ELF-1 (cell line): Measurements from ENCODE around the gene MYD88.

Source experiments
- DNase-seq: peaks from one replicate; pipeline ENCODE4 v3.0.0-alpha.2; 2016; ENCODE audit warnings: low read depth, low spot score

MYD88 gene

DNA sequence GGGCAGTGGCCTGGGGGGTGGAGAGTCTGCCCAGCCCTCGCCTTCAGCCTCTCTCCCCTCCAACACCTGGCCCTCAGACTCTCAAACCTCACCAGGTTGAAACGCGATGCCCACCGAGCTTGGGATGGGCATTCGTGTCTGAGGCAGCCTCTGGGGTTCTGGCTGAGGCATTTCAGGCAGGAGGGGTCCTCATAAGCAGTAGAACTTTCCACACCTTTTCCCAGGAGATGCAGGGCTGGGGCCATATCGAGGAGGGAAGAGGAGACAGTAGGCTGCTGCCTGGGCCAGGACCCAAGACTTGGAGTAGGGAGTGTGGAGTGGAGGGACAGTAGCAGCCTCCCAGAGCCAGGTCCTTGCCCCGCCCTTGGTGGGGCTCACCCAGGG is 26.1 kb upstream of the MYD88 start:
- DNase-seq, result no peak

DNA sequence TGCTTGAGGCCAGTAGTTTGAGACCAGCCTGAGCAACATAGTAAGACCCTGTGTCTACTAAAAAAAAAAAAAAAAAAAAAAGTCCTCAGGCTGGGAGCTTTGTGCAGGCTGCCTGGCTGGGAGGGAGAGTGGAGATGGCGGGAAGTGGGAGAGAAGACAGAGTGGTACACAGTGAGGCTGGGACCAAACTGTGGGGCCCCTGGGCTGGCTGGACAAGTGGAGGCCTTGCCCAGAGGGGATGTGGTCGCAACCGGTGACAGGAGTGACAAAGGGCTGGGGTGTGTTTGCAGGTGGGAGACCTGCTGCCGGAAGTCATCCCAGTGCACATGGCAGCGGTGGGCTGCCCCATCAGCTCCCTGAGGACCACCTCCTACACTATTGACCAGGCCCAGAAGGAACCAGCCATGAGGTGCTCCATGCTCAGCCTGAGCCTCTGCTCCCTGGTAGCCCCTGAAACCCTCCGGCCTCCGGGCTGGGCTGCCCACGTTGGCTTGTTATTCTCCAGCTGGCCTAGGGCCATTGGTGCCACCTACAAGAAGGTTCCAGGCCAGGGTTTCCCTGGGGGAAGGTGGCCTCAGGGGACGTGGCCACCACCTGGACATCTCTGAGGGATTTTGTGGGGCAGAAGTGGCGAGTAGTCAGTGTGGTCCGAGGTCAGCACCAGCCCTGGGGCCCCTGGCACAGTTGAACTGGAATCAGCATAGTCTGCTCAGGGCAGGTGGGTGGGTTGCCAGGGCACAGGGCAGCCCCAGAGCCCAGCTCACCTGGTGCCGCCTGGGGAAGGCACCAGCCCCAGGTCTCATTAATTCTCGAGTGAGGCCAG is 24.2 kb upstream of the MYD88 start:
- DNase-seq, result no peak

GRCh38 chr3:38114875-38115644 is 23.4 kb upstream of the MYD88 start:
- no peak for DNase-seq

DNA sequence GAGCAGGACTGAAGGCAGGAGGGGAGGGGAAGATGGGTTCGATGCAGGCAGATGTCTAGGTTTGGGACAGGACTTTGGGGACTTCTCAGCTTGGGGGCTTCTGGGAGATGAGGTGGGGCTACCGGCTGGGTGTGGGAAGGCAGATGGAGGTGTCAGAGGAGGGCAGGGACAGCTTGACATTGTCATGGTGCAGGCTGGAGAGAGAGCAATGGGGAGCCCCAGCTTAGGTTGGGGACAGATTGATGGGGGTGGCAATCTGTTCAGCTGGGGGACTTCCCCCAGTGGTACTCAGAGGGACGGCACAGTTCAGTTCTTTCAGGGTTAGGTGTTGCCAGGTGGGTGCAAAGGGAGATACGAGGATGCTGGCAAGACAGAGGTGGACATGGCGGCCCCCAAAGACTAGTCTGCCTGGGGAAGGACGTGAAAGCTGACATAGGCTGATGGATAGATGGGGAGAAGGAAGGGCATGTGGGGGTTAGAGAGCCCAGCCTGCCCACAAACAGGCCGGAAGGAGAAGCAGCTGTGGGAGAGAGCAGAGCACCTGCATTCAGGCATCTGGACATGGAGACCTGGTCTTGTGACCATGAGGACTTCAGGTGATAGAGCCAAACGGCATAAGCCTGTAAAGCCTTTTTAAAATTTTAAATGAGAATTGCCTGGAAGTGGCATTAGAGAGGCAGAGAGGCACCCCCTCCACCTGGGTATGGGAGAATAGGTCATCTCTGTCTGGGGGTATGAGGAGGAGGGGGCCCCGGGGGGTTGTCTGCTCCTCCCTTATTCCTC is 22.6 kb upstream of the MYD88 start:
- no peak for DNase-seq

GRCh38 chr3:38116471-38117162 is 21.8 kb upstream of the MYD88 start:
- no peak for DNase-seq

DNA sequence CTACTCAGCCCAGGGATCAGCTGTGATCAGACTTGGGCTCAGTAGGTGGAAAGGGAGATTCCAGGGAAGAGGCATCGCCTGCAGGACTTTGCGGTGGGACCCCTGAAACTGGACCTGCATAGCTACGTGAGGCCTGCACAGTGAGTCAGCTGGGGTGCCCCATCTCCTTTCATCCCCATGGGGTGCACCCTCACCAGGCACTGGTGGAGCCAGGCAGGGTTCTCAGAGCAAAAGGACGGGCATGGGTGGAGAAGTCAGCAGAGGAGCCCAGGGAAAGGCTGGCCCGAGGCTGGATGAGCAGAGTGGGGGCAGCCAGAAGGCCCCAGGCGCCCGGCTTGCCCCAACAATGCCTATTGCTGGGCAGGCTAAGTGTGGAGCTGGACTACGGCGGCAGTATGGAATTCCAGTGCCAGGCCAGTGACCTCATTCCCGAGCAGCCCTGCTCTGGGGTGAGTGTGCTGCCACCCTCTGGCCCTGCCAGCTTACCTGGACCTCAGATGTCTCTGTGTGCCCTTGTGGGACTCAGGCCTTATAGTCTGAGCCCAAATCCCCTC is 21.2 kb upstream of the MYD88 start:
- no peak for DNase-seq

DNA sequence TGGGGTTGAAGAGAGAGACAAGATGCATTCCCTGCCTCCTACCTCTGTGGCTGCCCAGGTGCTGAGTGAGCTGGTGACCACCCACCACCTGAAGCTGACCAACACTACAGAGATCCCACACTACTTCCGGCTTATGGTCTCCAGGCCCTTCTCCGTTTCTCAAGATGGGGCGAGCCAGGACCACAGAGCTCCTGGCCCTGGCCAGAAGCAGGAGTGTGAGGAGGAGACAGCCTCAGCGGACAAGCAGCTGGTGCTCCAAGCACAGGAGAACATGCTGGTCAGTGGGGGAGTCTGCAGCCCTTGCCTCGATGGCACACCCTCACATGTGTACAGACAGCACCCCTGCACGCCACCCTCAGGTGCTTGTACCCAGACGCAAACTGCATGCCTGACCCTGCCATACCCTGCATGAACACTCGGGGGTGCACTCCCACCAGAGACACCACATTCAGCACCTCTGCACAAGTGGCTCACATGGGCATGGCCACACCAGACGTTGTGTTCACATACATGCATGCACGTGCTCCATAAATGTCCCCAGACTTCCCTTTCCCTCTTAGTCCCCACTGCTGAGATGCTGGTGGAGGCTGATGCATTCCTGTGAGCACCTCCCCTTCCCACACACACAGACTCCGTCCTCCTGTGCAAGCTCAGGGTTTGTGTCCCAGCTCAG is 20.6 kb upstream of the MYD88 start:
- DNase-seq, result peak; percentile 66

- no peak for DNase-seq
Measured at GRCh38 chr3:38118421-38119247, 19.8 kb upstream of the MYD88 start.

DNA sequence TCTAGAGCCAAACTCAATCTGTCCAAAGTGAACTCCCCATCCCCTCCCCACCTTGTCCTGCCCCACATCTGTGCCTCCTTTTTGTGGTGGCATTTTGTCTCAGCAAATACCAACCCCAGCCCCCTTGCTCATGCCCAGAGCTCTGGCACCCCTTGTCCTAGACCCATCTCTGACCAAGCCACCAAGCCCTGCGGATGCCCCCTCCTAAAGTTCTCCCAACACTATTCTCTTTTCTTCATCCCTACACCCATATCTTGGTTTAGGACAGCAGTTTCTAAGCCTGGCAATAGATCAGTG is 19.3 kb upstream of the MYD88 start:
- DNase-seq, result no peak

GRCh38 chr3:38119821-38120692 is 18.4 kb upstream of the MYD88 start:
- no peak for DNase-seq

DNA sequence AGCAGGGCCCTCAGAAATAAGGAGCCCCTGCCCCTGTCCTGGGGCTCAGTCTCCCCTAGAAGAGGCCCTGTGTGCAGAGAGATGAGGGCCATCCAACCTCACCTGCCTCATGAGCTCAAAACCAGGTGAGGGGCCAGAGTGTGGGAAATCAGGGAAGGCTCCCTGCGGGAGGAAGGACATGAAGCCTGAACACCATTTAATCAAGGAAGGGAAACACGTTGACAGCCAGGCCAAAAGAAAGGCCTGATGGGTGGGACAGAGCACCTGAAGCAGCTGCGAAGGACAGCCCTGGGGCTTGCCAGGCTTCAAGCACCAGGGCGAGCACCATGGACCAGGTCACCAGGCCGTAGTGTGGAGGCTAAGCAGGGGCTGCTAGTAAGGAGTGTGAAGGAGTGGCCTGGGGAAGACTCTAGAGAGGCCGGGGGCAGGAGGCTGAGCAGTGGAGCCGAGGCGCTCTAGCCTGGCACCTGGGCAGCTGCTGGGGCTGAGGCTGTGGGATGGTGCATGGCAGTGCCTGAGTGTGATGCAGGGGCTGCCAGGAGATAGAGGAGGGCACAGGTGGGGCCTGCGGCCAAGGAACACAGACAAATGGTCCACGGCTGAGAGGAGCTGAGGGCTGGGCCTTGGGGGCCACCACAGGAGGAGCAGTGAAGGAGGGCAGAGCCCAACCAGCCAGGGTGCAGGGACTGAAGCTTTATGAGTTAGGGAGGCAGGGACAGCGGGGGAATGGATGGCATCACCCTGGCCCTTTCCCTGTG is 17.6 kb upstream of the MYD88 start:
- no peak for DNase-seq

DNA sequence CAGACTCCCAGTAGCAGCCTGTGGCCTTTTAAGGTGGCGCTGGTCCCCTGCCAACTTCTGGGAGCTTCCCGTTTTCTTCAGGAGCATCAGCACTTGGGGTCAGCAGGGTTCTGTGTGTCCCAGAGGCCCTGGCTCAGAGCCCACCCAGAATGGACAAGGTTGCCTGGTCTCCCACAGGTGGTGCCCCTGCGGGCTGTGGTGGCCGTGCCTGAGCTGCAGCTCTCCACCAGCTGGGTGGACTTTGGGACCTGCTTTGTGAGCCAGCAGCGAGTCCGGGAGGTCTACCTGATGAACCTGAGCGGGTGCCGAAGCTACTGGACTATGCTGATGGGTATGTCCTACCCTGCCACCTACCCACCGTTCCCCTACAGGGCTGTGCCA is 17.0 kb upstream of the MYD88 start:
- no peak for DNase-seq

GRCh38 chr3:38121832-38122461 is 16.5 kb upstream of the MYD88 start:
- no peak for DNase-seq

GRCh38 chr3:38122712-38123290 is 15.7 kb upstream of the MYD88 start:
- no peak for DNase-seq

GRCh38 chr3:38124324-38125122 is 13.9 kb upstream of the MYD88 start:
- no peak for DNase-seq

DNA sequence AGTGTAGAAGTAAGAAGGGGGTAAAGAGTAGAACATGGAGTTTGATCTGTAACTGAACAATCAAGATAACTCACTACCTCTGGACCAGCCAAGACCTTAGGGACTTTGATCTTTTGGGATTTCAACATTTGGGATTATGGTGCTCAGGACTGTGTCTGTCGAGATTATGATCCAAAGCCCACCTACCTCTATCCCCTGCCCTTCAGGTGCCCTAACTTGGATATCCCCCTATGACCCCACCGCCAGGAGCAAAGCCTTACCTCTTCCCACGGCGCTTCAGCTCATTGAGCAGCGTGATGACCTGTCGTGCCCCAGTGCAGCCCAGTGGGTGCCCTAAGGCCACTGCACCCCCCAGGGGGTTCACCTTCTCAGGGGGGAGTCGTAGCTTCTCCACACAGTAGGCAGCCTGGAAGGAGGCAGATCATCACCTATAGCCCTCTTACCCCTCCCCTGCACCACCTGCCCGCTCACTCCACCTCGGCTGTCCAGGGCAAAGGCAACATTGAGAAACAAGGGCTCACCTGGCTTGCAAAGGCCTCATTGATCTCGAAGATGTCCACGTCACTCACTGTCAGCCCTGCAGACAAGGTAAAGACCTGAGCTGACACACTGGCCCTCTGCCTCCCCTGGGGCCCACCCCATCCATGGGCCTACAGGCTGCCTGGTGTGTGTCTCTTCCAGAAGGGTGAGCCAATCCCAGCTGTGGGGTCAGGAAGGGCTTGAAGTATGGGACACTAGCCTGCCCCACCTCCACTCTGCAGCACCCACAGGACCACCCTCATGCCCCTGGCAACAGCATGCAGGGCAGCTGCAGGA is 12.9 kb upstream of the MYD88 start:
- DNase-seq, result no peak
